GM12878 (cell line): ENCODE data around the gene RIC3. TPM values are rescaled to one million over a fixed set of nuclear protein-coding genes. Genes with fewer than 3 reads are reported as not detected.

Experiments used
- BHLHE40 ChIP-seq, 2 experiments: fragments of 450-650 bp in 1 of 2; IDR thresholded peaks; 2 replicates each; pipeline ENCODE4 v1.6.1; 2011 to 2017; ENCODE audit warnings: low read depth in 2 of 2, borderline replicate concordance in 1 of 2, improper control_type of control experiment in 1 of 2, low read length in 1 of 2, mild to moderate bottlenecking in 1 of 2
- GABPA ChIP-seq: IDR thresholded peaks from 2 replicates; pipeline ENCODE4 v1.6.1; 2014; ENCODE audit warnings: antibody characterized with exemption, low read depth, mild to moderate bottlenecking, inconsistent platforms
- IKZF1 ChIP-seq: fragments of 450-650 bp; conservative IDR thresholded peaks from 2 replicates; pipeline ENCODE4 v1.6.1; 2017; ENCODE audit warnings: antibody characterized with exemption, mild to moderate bottlenecking
- NR2F1 ChIP-seq: fragments of 450-650 bp; conservative IDR thresholded peaks from 2 replicates; pipeline ENCODE4 v1.6.1; 2017; ENCODE audit warnings: mild to moderate bottlenecking
- POLR2A ChIP-seq: IDR thresholded peaks from 2 replicates; pipeline ENCODE4 v1.6.1; 2011; ENCODE audit warnings: low read depth, mild to moderate bottlenecking, low read length
- ZZZ3 ChIP-seq: IDR thresholded peaks from 2 replicates; pipeline ENCODE4 v1.6.1; 2011; ENCODE audit warnings: low read depth; ENCODE audit not compliant: control insufficient read depth, insufficient read length
- polyA plus RNA-seq, 11 experiments: library from polyadenylated mRNA; depleted of rRNA in 4 of 11; unstranded in 6 of 11; stranded (reverse) in 5 of 11; fragments of >200 nt; fragmentation: Nextera tagmentation in 4 of 11; fragmentation: Illumina TruSeq in 1 of 11; extraction: Ambion mirVana in 4 of 11; extraction: Trizol in 1 of 11; gene quantifications; 1 replicate in 1 of 11; 2 replicates in 10 of 11; pipeline versions ENCODE4 v1.2.1 to v1.2.3, GENCODE V29; 2011 to 2016; ENCODE audit warnings: inconsistent platforms in 2 of 11, missing spikeins in 2 of 11, low read depth in 1 of 11
- total RNA-seq, 4 experiments: library from RNA; depleted of rRNA in 3 of 4; stranded (reverse); fragments of >200 nt in 3 of 4; fragmentation: Illumina TruSeq in 1 of 4; extraction: Trizol in 1 of 4; gene quantifications; 2 replicates each; pipeline versions ENCODE4 v1.2.1 to v1.2.3, GENCODE V29; 2013 to 2021
- TF ChIP-seq, protein P1 (sequence below): IDR thresholded peaks from 2 replicates; pipeline ENCODE4 v1.6.1; 2011; ENCODE audit warnings: borderline replicate concordance, low read depth, mild to moderate bottlenecking, moderate library complexity, low read length; ENCODE audit not compliant: insufficient read depth, poor library complexity, severe bottlenecking
- TF ChIP-seq, protein P2 (sequence below): fragments of 450-650 bp; formaldehyde crosslinking; IDR thresholded peaks from 2 replicates; pipeline ENCODE4 v1.5.0; 2022; ENCODE audit warnings: mild to moderate bottlenecking, missing genetic modification characterization
- TF ChIP-seq, protein P3 (sequence below): IDR thresholded peaks from 2 replicates; pipeline ENCODE4 v1.6.1; 2012; ENCODE audit warnings: low read depth, low read length, improper control_type of control experiment
- TF ChIP-seq, protein P4 (sequence below): IDR thresholded peaks from 2 replicates; pipeline ENCODE4 v1.6.1; 2012; ENCODE audit warnings: low read depth, low read length, improper control_type of control experiment

Gene RIC3
- total and polyA plus RNA-seq, 10 of the 15 experiments (the other 5 are each of a cell fraction or from before 2014, with no cell fraction given): 0.90 to 8.9 (median 2.2) TPM

DNA sequence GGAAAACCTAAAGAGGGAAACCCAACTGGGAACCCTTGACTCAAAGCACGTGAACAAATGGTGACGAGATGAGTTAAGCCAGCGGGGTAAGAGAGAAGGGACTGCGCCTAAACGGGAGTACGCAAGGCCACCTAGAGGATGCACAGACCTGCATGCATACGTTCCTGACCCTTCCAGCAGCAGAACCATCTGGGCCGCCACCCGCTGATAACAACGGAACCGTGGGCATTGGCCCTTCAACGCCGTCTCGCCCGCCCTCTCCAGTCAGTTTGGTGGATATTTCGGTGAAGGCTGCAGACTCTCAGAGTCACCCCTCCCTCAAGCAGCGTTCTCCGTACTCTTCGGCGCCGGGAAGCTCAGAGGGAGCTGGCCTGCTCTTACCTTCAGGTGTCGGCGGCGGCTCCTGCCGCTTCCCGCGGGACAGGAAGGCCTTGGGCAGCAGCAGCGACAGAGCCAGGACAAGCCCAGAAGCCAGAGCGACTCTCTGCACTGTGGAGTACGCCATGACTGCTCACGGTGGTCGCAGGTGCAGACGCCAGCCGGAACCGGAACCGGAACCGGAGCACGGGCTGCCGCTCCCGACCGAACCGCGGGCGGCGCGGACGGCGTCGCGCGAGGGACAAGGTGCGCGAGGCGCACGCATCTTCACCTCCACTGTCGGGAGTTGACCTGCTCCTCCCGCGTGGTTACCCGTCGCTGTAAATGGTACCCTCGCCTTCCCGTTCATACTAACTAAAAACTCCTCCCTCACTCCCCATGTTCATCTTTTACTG, at the start of gene RIC3 (continued):
- TF ChIP-seq NR2F1 (peak; percentile 37; the same call in 1 of the 2 replicates), GABPA (peak; percentile 55; the same call in 1 of the 2 replicates), BHLHE40 (IDR thresholded peaks at IDR 0.05; ENCODE audit: borderline replicate concordance in 1 of 2, low read depth in 2 of 2, low read length in 1 of 2) (peak in 1 of 2 experiments; percentile 85; a peak in 2 of 4 replicates), IKZF1 (peak; percentile 56), ZZZ3 (no peak), POLR2A (peak; percentile 46; the same call in 1 of the 2 replicates)
- TF ChIP-seq, protein P1, sequence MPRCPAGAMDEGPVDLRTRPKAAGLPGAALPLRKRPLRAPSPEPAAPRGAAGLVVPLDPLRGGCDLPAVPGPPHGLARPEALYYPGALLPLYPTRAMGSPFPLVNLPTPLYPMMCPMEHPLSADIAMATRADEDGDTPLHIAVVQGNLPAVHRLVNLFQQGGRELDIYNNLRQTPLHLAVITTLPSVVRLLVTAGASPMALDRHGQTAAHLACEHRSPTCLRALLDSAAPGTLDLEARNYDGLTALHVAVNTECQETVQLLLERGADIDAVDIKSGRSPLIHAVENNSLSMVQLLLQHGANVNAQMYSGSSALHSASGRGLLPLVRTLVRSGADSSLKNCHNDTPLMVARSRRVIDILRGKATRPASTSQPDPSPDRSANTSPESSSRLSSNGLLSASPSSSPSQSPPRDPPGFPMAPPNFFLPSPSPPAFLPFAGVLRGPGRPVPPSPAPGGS: no peak
- TF ChIP-seq, protein P2, sequence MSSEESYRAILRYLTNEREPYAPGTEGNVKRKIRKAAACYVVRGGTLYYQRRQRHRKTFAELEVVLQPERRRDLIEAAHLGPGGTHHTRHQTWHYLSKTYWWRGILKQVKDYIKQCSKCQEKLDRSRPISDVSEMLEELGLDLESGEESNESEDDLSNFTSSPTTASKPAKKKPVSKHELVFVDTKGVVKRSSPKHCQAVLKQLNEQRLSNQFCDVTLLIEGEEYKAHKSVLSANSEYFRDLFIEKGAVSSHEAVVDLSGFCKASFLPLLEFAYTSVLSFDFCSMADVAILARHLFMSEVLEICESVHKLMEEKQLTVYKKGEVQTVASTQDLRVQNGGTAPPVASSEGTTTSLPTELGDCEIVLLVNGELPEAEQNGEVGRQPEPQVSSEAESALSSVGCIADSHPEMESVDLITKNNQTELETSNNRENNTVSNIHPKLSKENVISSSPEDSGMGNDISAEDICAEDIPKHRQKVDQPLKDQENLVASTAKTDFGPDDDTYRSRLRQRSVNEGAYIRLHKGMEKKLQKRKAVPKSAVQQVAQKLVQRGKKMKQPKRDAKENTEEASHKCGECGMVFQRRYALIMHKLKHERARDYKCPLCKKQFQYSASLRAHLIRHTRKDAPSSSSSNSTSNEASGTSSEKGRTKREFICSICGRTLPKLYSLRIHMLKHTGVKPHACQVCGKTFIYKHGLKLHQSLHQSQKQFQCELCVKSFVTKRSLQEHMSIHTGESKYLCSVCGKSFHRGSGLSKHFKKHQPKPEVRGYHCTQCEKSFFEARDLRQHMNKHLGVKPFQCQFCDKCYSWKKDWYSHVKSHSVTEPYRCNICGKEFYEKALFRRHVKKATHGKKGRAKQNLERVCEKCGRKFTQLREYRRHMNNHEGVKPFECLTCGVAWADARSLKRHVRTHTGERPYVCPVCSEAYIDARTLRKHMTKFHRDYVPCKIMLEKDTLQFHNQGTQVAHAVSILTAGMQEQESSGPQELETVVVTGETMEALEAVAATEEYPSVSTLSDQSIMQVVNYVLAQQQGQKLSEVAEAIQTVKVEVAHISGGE (CRISPR knock-in tag): peak; percentile 45; the same call in 1 of the 2 replicates
- TF ChIP-seq, protein P3, sequence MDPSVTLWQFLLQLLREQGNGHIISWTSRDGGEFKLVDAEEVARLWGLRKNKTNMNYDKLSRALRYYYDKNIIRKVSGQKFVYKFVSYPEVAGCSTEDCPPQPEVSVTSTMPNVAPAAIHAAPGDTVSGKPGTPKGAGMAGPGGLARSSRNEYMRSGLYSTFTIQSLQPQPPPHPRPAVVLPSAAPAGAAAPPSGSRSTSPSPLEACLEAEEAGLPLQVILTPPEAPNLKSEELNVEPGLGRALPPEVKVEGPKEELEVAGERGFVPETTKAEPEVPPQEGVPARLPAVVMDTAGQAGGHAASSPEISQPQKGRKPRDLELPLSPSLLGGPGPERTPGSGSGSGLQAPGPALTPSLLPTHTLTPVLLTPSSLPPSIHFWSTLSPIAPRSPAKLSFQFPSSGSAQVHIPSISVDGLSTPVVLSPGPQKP: peak; percentile 59
- TF ChIP-seq, protein P4, sequence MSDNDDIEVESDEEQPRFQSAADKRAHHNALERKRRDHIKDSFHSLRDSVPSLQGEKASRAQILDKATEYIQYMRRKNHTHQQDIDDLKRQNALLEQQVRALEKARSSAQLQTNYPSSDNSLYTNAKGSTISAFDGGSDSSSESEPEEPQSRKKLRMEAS: peak; percentile 23; the same call in 1 of the 2 replicates
